Measurements from ENCODE around the gene NEUROD1.

Gene NEUROD1

DNA sequence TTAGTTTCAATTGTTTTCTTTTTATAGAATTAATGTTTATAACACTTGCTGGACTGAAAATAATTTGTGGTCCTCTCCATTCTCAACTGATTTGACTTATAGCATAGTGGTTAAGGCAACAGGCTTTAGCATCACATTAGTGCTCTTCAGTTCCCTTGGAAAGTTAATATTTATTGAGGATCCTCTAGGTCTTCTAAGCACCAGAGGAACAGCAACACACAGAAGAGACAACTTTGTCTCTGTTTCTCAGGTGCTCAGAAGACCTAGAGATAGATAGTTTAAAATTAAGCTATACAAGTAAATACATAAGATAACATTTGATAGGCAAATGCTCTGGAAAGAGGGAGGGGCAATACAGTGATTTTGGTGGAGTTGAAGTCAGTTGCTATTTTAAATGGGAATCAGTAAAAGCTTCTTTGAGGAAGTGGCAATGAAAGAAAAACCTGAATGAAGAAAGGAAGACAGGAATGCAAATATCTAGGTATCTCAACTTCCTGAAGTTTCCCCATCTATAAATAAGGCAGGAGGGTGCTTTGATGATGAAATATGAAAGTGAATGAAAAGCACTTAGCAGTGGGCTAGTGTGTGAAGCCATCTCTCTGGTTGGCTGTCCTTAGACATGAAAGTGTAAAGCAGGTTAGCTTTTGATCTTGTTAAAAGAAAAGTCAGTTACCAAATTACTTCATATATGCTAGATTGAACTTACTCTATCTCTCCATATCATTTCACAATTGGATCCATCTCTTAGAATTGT is 7.9 kb downstream of the NEUROD1 start:
- TF ChIP-seq, protein P1, sequence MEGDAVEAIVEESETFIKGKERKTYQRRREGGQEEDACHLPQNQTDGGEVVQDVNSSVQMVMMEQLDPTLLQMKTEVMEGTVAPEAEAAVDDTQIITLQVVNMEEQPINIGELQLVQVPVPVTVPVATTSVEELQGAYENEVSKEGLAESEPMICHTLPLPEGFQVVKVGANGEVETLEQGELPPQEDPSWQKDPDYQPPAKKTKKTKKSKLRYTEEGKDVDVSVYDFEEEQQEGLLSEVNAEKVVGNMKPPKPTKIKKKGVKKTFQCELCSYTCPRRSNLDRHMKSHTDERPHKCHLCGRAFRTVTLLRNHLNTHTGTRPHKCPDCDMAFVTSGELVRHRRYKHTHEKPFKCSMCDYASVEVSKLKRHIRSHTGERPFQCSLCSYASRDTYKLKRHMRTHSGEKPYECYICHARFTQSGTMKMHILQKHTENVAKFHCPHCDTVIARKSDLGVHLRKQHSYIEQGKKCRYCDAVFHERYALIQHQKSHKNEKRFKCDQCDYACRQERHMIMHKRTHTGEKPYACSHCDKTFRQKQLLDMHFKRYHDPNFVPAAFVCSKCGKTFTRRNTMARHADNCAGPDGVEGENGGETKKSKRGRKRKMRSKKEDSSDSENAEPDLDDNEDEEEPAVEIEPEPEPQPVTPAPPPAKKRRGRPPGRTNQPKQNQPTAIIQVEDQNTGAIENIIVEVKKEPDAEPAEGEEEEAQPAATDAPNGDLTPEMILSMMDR (conservative IDR thresholded peaks at IDR 0.05; ENCODE audit: low read depth, low read length) = no peak
- H3K4me3 ChIP-seq (ENCODE audit: low read depth, low read length) = no peak overlapping the region
- DNase-seq (ENCODE audit: low read depth) = no peak

DNA sequence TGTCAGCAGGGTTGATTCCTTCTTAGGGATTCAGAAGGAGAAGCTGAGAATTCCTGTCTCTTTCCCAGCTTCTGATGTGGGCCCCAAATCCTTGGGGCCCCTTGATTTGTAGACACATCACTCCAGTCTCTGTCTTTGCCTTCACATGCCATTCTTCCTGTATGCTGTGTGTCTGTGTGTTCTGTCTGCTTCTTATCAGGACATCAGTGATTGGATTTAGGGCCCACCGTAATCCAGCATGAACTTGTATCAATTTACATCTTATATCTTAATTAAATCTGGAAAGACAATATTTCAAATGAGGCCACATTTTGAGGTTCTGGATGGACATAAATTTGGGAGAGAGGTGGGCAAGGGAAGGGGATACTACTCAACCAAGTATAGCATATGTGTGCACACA is 9.7 kb downstream of the NEUROD1 start:
- DNase-seq (ENCODE audit: low read depth) = no peak
- TF ChIP-seq, protein P1 (conservative IDR thresholded peaks at IDR 0.05; ENCODE audit: low read depth, low read length) = no peak
- H3K4me3 ChIP-seq (ENCODE audit: low read depth, low read length) = no peak overlapping the region

DNA sequence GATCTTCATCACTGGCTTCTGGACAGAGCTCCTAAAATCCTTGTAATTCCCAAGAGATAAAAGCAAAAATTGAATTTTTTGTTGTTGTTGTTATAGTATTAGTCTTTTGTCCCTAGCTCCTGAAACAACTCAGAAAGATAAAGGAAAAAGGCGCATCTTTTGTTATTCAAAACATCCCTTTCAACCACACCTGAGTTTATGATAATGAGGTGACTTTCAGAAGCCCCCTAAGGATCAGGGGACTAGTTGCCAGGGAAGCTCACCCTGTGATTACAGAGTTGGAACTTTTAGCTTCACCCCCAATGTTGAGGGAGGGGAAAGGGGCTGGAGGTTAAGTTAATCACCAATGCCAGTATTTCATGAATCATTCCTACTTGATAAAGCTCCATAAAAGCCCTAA is 13.1 kb downstream of the NEUROD1 start:
- H3K4me3 ChIP-seq (ENCODE audit: low read depth, low read length) = no peak overlapping the region
- TF ChIP-seq, protein P1 (conservative IDR thresholded peaks at IDR 0.05; ENCODE audit: low read depth, low read length) = no peak

DNA sequence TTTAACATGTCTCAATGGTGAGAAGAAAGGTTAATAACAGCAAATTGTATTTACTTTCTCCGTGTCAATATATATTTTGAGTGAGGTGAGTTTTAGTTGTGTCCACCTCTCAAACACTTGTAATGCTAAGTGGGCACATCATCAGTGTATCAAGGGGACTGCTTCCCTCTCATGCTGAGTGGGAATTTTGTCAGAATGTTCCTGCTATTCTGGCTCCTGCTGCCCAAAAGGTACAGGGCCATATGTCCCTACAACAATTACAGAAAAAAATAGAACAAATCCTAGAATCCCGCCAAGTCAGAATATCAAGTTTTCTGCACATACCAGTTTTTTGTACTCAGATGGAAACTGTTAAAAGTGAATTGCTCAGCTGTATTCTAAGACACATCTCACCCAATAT is 18.0 kb downstream of the NEUROD1 start:
- TF ChIP-seq, protein P1 (conservative IDR thresholded peaks at IDR 0.05; ENCODE audit: low read depth, low read length) = no peak
- DNase-seq (ENCODE audit: low read depth) = no peak
- no peak overlapping the region for H3K4me3 ChIP-seq (ENCODE audit: low read depth, low read length)

More for the DNA sequence above, 13.1 kb downstream of the NEUROD1 start:
- no peak for DNase-seq (ENCODE audit: low read depth)

DNA sequence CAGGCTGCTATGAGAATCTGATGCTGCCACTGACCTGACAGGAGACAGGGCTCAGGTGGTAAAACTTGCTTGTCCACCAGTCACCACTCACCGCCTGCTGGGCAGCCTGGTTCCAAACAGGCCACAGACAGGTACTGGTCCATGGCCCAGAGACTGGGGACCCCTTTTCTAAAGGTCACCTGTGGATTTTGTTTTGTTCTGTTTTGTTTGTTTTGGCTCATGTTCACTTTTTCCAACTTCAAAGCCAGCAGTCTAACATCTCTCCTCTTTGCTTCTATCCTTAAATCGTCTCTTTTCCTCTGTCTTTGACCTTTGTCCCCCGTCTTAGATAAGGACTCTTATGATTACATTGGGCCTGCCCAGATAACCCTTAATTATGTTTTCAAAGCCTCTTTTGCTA is 20.1 kb downstream of the NEUROD1 start:
- DNase-seq (ENCODE audit: low read depth) = no peak
- H3K4me3 ChIP-seq (ENCODE audit: low read depth, low read length) = no peak overlapping the region
- TF ChIP-seq, protein P1 (conservative IDR thresholded peaks at IDR 0.05; ENCODE audit: low read depth, low read length) = no peak

DNA sequence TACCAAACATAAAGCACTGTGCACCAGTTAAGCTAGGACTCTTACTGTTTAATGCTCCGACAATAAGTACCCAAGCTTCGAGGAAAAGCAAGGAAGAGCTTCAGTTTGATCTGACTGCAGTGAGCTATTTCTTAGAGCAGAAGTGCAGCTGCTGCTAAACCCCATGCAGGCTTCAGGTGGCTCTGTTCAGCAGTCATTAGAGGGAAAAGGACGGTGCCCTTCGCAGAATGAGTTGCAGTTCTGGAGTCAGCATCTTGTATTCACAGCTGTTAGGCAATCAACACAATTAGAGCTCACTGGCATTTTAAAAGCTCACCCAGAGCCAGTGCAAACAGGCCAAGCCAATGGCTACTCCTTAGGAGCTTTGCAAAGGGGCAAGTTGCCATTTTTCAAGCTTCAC is 21.9 kb downstream of the NEUROD1 start:
- no peak for DNase-seq (ENCODE audit: low read depth)
- no peak overlapping the region for H3K4me3 ChIP-seq (ENCODE audit: low read depth, low read length)

More for the DNA sequence above, 21.9 kb downstream of the NEUROD1 start:
- TF ChIP-seq, protein P1 (conservative IDR thresholded peaks at IDR 0.05; ENCODE audit: low read depth, low read length) = no peak
